K562 (cell line): Measurements from ENCODE around the gene GCC1. TPM values are rescaled to one million over a fixed set of nuclear protein-coding genes. Genes with fewer than 3 reads are reported as not detected.

Experiments
- ATAC-seq: fragments of 200-7000 bp; cut with Tn5 transposase; 3 replicates; pipeline ENCODE4 v1.9.1; 2020; ENCODE audit warnings: moderate library complexity
- BruUV-seq: library from RNA; stranded (reverse); fragments of 400-500 nt; replicated peaks from 2 replicates; lab custom pipeline; 2021; lab: Mats Ljungman, UMichigan
- CTCF ChIA-PET: fragments of 300-600 bp; formaldehyde crosslinking; extraction: SDS; loops from one replicate; lab custom pipeline; 2021; ENCODE audit warnings: low intra/inter-chr PET ratio; lab: Yijun Ruan, JAX
- POLR2A ChIA-PET: fragments of 300-600, 350-650 bp; sonication (Branson Sonifier 250); formaldehyde crosslinking; extraction: SDS; loops from one replicate; lab custom pipeline; 2021; ENCODE audit warnings: antibody characterized with exemption, inconsistent platforms; lab: Yijun Ruan, JAX
- DNase-seq, 4 experiments: peaks; one replicate each; pipeline versions ENCODE4 v3.0.0 to v3.0.0-alpha.2; 2011 to 2018; ENCODE audit warnings: low spot score in 3 of 4, mixed read lengths in 3 of 4; ENCODE audit errors: extremely low read depth in 1 of 4
- FAIRE-seq: peaks from 2 replicates; lab custom pipeline; 2011; peaks lifted over from hg19 to GRCh38; lab: Jason Lieb, UNC
- H2AFZ ChIP-seq: 2 replicates; pipeline ENCODE4 v1.6.0; 2011; ENCODE audit warnings: low read depth, low read length, control low read depth, inconsistent platforms
- H3K27ac ChIP-seq: fragments of 200-600 bp; 3 replicates; pipeline ENCODE4 v1.8.0; 2011; ENCODE audit warnings: low read depth, mild to moderate bottlenecking, control low read depth, inconsistent platforms, low read length, moderate library complexity, mixed read lengths; ENCODE audit errors: extremely low read depth
- H3K27me3 ChIP-seq, 2 experiments: fragments of 300-600 bp in 1 of 2; 2 replicates in 1 of 2; 3 replicates in 1 of 2; pipeline versions ENCODE4 v1.6.0 to v1.8.0; 2011; ENCODE audit warnings: inconsistent platforms in 2 of 2, low read length in 2 of 2, mild to moderate bottlenecking in 1 of 2, mixed read lengths in 1 of 2, moderate library complexity in 1 of 2; ENCODE audit not compliant: control insufficient read depth in 2 of 2, insufficient read depth in 2 of 2
- H3K36me3 ChIP-seq: fragments of 300-600 bp; 3 replicates; pipeline ENCODE4 v1.8.0; 2011; ENCODE audit warnings: mild to moderate bottlenecking, low read length, inconsistent platforms; ENCODE audit not compliant: control insufficient read depth, insufficient read depth
- H3K4me1 ChIP-seq, 2 experiments: fragments of 200-600 bp in 1 of 2; replicated peaks in 1 of 2; 2 replicates in 1 of 2; 3 replicates in 1 of 2; pipeline versions ENCODE4 v1.5.1 to v1.8.0; 2011; ENCODE audit warnings: inconsistent platforms in 2 of 2, low read length in 2 of 2, mild to moderate bottlenecking in 1 of 2, mixed read lengths in 1 of 2, moderate library complexity in 1 of 2; ENCODE audit not compliant: control insufficient read depth in 2 of 2, insufficient read depth in 2 of 2
- H3K4me2 ChIP-seq: 2 replicates; pipeline ENCODE4 v1.6.1; 2011; ENCODE audit warnings: low read length, control low read depth, inconsistent platforms, mixed read lengths; ENCODE audit not compliant: insufficient read depth
- H3K4me3 ChIP-seq: fragments of 200-600 bp; sonication (generic), shearing (Covaris generic); 2 replicates; pipeline ENCODE4 v1.5.1; 2016; ENCODE audit warnings: control low read depth, inconsistent platforms
- H3K79me2 ChIP-seq: fragments of 200-600 bp; 3 replicates; pipeline ENCODE4 v1.8.0; 2011; ENCODE audit warnings: low read length, inconsistent platforms; ENCODE audit not compliant: control insufficient read depth, insufficient read depth
- H3K9ac ChIP-seq, 2 experiments: 2 replicates each; pipeline versions ENCODE4 v1.6.0 to v1.6.1; 2011; ENCODE audit warnings: low read depth in 2 of 2, low read length in 2 of 2, control low read depth in 1 of 2, inconsistent platforms in 1 of 2, mild to moderate bottlenecking in 1 of 2, mixed read lengths in 1 of 2; ENCODE audit not compliant: insufficient read depth in 1 of 2
- H3K9me1 ChIP-seq: one replicate; pipeline ENCODE4 v1.6.0; 2011; ENCODE audit warnings: inconsistent platforms, mild to moderate bottlenecking, low read length, moderate library complexity; ENCODE audit not compliant: control insufficient read depth, insufficient read depth
- H3K9me3 ChIP-seq: replicated peaks from 2 replicates; pipeline ENCODE4 v1.5.1; 2011; ENCODE audit warnings: low read depth, low read length, inconsistent platforms; ENCODE audit not compliant: control insufficient read depth, insufficient read depth
- H4K20me1 ChIP-seq: replicated peaks from 2 replicates; pipeline ENCODE4 v1.6.1; 2011; ENCODE audit warnings: low read length, inconsistent platforms, mixed read lengths; ENCODE audit not compliant: control insufficient read depth, insufficient read depth
- FOXP4 ChIP-seq: sonication (generic); formaldehyde crosslinking; IDR thresholded peaks from 2 replicates; pipeline ENCODE4 v1.8.0; 2022; ENCODE audit warnings: mild to moderate bottlenecking, missing genetic modification reagents, borderline replicate concordance
- GATAD2B ChIP-seq: fragments of 450-650 bp; IDR thresholded peaks from 2 replicates; pipeline ENCODE4 v1.6.1; 2017; ENCODE audit warnings: mild to moderate bottlenecking, borderline replicate concordance
- HNRNPK ChIP-seq: fragments of 200-400 bp; formaldehyde crosslinking; IDR thresholded peaks from one replicate; pipeline ENCODE4 v1.6.1; 2018; ENCODE audit warnings: mild to moderate bottlenecking, low read depth, low read length; ENCODE audit not compliant: poor library complexity, severe bottlenecking
- NFE2L1 ChIP-seq: fragments of 450-650 bp; IDR thresholded peaks from 2 replicates; pipeline ENCODE4 v1.6.1; 2016; ENCODE audit warnings: missing genetic modification characterization, low read depth, mild to moderate bottlenecking, missing compliant biosample characterization, moderate library complexity, borderline replicate concordance
- ZNF445 ChIP-seq: fragments of 250-450 bp; sonication (Bioruptor Pico); IDR thresholded peaks from 2 replicates; pipeline ENCODE4 v1.4.0; 2020; ENCODE audit warnings: low read depth, mild to moderate bottlenecking, moderate library complexity
- in situ Hi-C: fragments of 300-500 bp; cut with MboI; formaldehyde crosslinking; loops from 4 replicates; pipeline ENCODE4 v1.15.0; 2018; ENCODE audit warnings: inconsistent platforms, mixed read lengths
- intact Hi-C: fragments of 100-400 bp; cut with micrococcal nuclease; formaldehyde crosslinking; loops from 2 replicates; pipeline ENCODE4 v1.14.2; 2022
- polyA plus RNA-seq, 8 experiments: library from polyadenylated mRNA; depleted of rRNA in 4 of 8; stranded (reverse) in 5 of 8; unstranded in 3 of 8; fragments of >200 nt; fragmentation: Nextera tagmentation in 2 of 8; fragmentation: Illumina TruSeq in 1 of 8; extraction: Ambion mirVana in 2 of 8; extraction: Trizol in 1 of 8; gene quantifications; 2 replicates each; pipeline versions ENCODE4 v1.2.1 to v1.2.3, GENCODE V29; 2011 to 2014; ENCODE audit warnings: inconsistent platforms in 1 of 8, missing spikeins in 1 of 8
- total RNA-seq, 7 experiments: library from RNA; depleted of rRNA in 6 of 7; stranded (reverse); fragments of >200 nt in 6 of 7; fragmentation: Illumina TruSeq in 2 of 7; extraction: Trizol in 2 of 7; gene quantifications; 2 replicates each; pipeline versions ENCODE4 v1.2.1 to v1.2.3, GENCODE V29; 2011 to 2021; ENCODE audit warnings: low replicate concordance in 1 of 7

The GCC1 gene
- total and polyA plus RNA-seq, 9 of the 15 experiments (the other 6 are each of a cell fraction or from before 2014, with no cell fraction given): 1.9 to 19.8 (median 10.9) TPM

GRCh38 chr7:127534636-127535035 is 50.8 kb downstream of the GCC1 start (continued):
- TF ChIP-seq FOXP4 (CRISPR knock-in tag): no peak
- TF ChIP-seq GATAD2B: no peak
- TF ChIP-seq NFE2L1 (tag): no peak

GRCh38 chr7:127532736-127533135 is 52.7 kb downstream of the GCC1 start:
- Histone ChIP-seq H3K36me3 (no peaks in the 10 kb centered on the region), H3K9me3 (no peaks in the 10 kb centered on the region), H3K4me1 (no peaks in the 10 kb centered on the region), H3K4me3 (no peak overlapping the region), H3K79me2 (no peaks in the 10 kb centered on the region), H4K20me1 (no peaks in the 10 kb centered on the region; the same call in 1 of the 2 replicates), H3K27me3 (peaks cover 15 to 24% of the 10 kb centered on the region in 2 experiments; a peak in 4 of 5 replicates)
- intact Hi-C loops: no loop called here
- in situ Hi-C loops: no loop called here
- no peak for DNase-seq
- TF ChIP-seq HNRNPK (peak; percentile 70), ZNF445 (CRISPR knock-in tag) (no peak)
- TF ChIP-seq, all 486 proteins: peak for 1
- H3K4me2 ChIP-seq: no peak overlapping the region
- CTCF ChIA-PET: no interaction called here
- H2AFZ ChIP-seq: no peak overlapping the region
- POLR2A ChIA-PET: interaction anchor here (0.8 kb wide), 1 partner anchor 121 kb away, joined by 3 read pairs; no protein-coding TSS in a partner anchor
- no TSS peak for BruUV-seq
- FAIRE-seq: no peak
- ATAC-seq: no peak
- no peak overlapping the region for H3K9ac ChIP-seq
- no peaks in the 10 kb centered on the region for H3K9me1 ChIP-seq
- H3K27ac ChIP-seq: no peak overlapping the region
